Activated CD4-positive, CD25-positive, alpha-beta regulatory T cell treated with anti-CD3 and anti-CD28 coated beads, Interleukin-2, amount 50 U/mL, for 72 hours (primary cell): ENCODE measurements around the gene PROX2.
A peak's percentile ranks its signal among the peaks of the same experiment; 100 is the strongest.

Experiments used
- DNase-seq: peaks from one replicate; pipeline ENCODE4 v3.0.0; 2021

Gene PROX2

GRCh38 chr14:74908861-74909341 lies 33.0 kb upstream of the PROX2 start:
- no peak for DNase-seq

GRCh38 chr14:74907744-74908143 lies 31.8 kb upstream of the PROX2 start:
- DNase-seq = no peak

- DNase-seq = no peak
These were observed 31.1 kb upstream of the PROX2 start for GRCh38 chr14:74906925-74907521.

- peak; percentile 84 for DNase-seq
These were observed 29.7 kb upstream of the PROX2 start for GRCh38 chr14:74905595-74906142.

GRCh38 chr14:74904635-74905503 lies 28.9 kb upstream of the PROX2 start:
- no peak for DNase-seq

GRCh38 chr14:74902941-74903705 lies 27.2 kb upstream of the PROX2 start:
- no peak for DNase-seq

- no peak for DNase-seq
These were observed 22.7 kb upstream of the PROX2 start for GRCh38 chr14:74898694-74899093.

- DNase-seq = no peak
These were observed 22.1 kb upstream of the PROX2 start for GRCh38 chr14:74898083-74898482.

- DNase-seq = no peak
These were observed 21.7 kb upstream of the PROX2 start for GRCh38 chr14:74897642-74898041.

GRCh38 chr14:74896400-74896799 lies 20.5 kb upstream of the PROX2 start:
- no peak for DNase-seq

GRCh38 chr14:74893614-74894091 lies 17.7 kb upstream of the PROX2 start:
- no peak for DNase-seq

- DNase-seq = no peak
These were observed 16.8 kb upstream of the PROX2 start for GRCh38 chr14:74892745-74893144.

- no peak for DNase-seq
These were observed 15.9 kb upstream of the PROX2 start for GRCh38 chr14:74891870-74892269.

- DNase-seq = no peak
These were observed 14.3 kb upstream of the PROX2 start for GRCh38 chr14:74890262-74890661.

- no peak for DNase-seq
These were observed 12.5 kb upstream of the PROX2 start for GRCh38 chr14:74888164-74889158.

- no peak for DNase-seq
These were observed 10.1 kb upstream of the PROX2 start for GRCh38 chr14:74886001-74886400.

GRCh38 chr14:74882103-74882920 lies 6.4 kb upstream of the PROX2 start:
- no peak for DNase-seq

- peak; percentile 94 for DNase-seq
These were observed 5.6 kb upstream of the PROX2 start, which contains the start of gene DLST for GRCh38 chr14:74881431-74882102. Gene DLST (plus strand): TSS chr14:74881916. CDS start chr14:74881954, 38 bp downstream.

GRCh38 chr14:74879427-74880182 lies 3.7 kb upstream of the PROX2 start:
- no peak for DNase-seq
